NCI-H510A treated with DMSO at 0.1 percent for 48 hours (cell line): ENCODE measurements around the gene C2CD5.
"Not testable (repeated sequence)": the region's sequence is repeated elsewhere in the genome, so short reads cannot be mapped to it uniquely, and the experiment has no call there.

ENCODE experiments used
- DNase-seq: peaks from one replicate; lab custom pipeline; 2025; lab: John Stamatoyannopoulos, UW

C2CD5 gene

GRCh38 chr12:22477894-22478287 is 66.5 kb downstream of the C2CD5 start:
- no peak for DNase-seq

DNA sequence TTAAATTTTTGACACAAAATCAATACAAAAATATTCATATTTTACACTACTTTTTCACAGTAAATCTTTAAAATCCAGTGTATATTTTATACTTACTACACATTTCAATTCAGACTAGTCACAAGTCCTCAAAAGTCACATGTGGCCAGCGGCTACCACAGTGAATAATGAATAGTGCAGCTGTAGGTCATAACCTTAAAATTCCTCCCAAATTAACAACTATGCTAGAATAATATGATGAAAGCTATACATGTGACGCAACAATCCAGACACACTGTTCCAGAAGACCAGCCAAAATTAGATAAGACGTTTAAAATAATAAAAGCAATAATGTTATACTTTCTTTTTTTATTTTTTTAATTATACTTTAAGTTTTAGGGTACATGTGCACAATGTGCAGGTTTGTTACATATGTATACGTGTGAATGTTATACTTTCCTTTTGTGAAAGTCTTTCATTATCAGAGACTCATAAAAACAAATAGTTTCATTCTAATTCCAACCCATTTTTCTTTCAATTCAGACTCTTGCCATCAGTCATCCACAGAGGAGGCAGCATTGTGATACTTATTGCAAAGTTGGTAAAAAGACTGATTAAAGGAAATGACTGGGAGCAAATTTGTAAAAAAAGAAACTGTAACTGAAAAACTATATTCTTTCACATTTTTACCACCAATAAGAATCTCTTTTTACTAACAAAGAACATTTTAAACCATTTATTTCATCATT is 67.0 kb downstream of the C2CD5 start:
- no peak for DNase-seq

DNA sequence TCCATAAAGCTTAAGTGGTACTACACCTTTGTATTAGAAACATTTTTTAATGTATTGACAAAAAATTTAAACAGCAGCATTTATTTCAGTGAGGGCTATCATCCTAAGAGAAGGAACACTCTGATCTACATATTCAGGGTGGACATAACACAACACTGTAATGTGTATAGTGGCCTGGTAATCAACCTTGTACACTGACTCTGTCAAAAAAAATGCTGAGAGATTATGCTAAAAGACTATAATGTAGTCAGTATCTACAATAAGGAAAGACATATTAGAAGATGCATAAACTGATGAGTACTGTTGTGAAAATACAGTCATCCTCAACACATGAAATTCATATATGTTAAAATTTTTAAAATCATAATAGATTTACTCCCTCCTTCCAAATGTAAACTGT is 68.2 kb downstream of the C2CD5 start:
- DNase-seq, result no peak

DNA sequence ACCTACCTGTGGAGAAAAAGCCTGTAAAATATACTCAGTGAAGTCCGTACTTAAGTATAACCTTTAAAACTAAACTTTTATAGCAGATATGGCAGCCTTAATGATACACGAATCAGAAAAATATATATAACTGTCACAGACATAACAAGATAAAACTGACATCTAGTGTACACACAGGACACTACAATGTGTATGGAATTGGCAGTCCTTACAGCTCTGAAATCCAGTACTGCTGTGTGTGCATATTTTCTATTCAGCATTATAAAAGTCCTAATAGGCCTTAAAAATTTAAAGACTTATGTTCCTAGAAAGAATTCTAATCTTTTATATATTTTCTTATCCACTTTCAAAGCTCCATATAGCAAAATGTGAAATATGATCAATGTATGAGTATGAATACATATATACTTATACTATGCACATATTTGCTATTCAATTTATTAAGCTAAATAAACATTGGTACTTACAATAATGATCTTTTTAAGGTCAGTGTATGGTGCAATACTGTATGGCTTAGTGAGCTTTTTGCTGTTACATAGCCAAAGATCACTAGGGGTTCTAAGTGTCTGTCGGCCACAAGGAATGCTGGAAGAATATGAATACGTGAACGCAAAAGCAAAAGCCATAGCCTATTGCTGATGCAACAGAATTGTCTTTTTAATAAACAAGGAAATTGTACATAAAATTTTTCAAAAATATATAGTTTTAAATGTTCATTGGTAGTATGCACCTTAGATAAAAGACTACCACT is 69.2 kb downstream of the C2CD5 start:
- DNase-seq, result no peak

- DNase-seq, result no peak
These were observed 71.1 kb downstream of the C2CD5 start for GRCh38 chr12:22473212-22473611.

- DNase-seq, result no peak
These were observed 77.2 kb downstream of the C2CD5 start for GRCh38 chr12:22467190-22467589.

GRCh38 chr12:22463306-22463705 is 81.0 kb downstream of the C2CD5 start:
- no peak for DNase-seq

DNA sequence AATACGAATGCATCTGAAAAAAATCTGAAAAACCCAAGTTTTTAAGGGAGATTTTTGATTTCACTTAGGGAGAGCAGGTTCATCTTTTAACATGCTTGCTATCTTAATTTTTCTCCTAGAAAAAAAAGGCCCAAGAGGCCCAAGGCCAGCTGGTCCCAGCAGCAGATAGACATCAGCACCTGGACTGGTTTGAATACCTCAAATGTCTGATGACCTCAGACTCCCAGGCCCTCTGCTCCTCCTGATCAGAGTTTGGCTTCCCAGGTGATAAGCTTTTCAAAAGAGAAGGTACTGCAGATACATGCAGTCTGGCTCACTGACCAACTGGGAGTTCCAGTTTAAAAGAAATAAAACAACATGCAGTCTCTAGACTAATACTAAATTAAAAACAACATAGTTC is 82.6 kb downstream of the C2CD5 start:
- DNase-seq, result no peak

DNA sequence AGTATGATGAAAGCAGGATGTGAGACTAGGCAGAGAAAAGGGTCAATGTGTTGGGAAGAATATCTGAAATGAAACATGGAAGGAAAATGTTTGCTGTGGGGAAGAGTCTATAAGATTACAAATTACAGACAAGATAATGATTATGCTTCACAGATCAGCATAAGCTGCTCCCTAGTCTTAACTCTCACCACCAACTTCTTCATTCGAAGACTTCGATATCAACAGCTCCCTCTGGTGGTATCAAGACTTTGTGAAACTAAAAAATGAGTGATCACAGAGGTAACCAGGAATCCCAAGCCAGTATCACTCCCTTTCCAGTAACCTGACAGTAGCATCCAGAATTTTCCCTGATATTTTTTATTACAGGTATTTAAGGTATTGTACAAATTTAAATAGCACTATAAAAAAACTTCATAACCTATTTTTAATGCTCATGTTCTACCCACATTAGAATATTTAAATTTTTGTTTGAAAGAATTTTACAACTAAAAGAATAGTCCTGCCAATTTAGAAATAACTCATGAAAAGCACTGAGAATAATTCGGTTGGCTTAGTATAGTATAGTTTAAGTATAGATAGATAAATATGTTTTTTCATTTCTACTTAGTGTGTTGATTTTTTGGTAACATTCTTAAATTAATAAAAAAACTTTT is 84.4 kb downstream of the C2CD5 start:
- peak; percentile 49 for DNase-seq

GRCh38 chr12:22458298-22458937 is 85.9 kb downstream of the C2CD5 start:
- no peak for DNase-seq

DNA sequence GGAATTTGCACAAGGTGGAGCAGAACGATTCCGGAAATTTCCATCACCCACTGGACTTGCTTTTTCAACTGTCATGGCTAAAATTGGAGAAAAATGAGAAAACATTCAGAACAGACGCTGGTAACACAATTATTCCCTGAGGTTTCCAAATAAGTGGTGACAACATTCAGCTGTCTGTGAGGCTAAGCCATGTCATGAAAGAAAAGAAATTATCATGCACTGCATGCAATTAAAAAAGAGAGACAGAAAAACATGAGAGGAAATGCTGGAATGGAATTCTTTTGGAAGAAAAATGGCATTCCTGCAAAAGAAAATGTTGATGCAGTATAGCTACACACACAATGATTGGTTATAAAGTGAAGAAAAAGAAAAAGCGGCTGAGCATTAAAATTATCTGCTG is 87.3 kb downstream of the C2CD5 start:
- no peak for DNase-seq

DNA sequence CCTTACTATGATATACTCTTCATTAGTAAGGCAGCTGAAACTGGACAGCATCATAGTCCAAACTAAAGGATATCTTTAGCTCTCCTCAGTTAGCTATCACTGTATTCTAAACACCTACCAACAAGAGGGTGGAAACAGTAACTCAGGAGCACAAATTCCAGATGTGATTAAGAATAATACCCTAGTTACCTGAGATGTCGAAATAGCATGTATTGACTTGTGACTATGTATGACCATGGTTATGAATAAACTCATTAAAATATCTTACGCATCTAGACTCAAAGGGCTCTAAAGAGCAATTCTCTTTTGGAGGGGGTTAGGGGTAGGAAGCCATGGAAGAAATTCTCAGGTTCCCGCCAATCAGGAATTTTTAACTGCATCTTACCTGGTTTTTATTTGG is 90.8 kb downstream of the C2CD5 start:
- no peak for DNase-seq

- no peak for DNase-seq
These were observed 97.1 kb downstream of the C2CD5 start for GRCh38 chr12:22447223-22447622.

DNA sequence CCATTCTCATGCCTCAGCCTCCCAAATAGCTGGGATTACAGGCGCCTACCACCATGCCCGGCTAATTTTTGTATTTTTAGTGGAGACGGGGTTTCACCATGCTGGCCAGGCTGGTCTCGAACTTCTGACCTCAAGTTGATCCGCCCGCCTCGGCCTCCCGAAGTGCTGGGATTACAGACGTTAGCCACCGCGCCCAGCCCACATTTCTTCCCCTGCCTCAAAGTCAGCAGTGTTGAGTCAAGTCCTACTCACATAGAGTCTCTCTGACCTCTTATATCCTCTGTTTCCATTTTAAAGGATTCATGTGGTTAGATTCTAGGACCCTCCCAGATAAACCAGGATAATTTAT is 100.1 kb downstream of the C2CD5 start:
- not testable (repeated sequence) for DNase-seq

GRCh38 chr12:22443379-22444316 is 100.7 kb downstream of the C2CD5 start:
- DNase-seq, result peak; percentile 71

DNA sequence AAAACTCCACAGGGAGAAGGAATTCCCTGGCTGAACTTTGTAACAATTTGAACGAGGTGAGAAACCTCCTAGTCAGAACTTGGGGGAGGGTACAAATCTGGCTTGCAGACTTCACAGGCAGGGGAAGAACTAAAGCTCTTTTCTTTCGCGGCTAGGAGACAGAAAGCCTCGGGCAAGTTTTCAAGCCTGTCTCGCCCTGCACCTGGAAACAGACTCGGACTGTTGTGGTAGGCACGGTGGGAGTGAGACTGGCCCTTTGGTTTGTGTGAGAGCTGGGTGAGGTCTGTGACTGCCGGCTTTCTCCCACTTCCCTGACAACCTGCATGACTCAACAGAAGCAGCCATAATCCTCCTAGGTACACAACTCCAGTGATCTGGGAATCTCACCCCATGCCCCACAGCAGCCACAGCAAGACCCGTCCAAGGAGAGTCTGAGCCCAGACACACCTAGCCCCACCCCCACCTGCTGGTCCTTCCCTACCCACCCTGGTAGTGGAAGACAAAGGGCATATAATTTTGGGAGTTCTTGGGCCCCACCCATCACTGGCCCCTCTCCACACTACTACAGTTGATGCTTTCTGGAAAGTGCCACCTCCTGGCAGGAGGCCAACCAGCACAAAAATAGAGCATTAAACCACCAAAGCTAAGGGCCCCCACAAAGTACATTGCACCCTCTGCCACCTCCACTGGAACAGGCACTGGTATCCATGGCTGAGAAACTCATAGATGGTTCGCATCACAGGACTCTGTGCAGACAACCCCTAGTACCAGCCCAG is 107.1 kb downstream of the C2CD5 start:
- DNase-seq, result no peak

- no peak for DNase-seq
These were observed 108.8 kb downstream of the C2CD5 start for GRCh38 chr12:22435583-22435982.

DNA sequence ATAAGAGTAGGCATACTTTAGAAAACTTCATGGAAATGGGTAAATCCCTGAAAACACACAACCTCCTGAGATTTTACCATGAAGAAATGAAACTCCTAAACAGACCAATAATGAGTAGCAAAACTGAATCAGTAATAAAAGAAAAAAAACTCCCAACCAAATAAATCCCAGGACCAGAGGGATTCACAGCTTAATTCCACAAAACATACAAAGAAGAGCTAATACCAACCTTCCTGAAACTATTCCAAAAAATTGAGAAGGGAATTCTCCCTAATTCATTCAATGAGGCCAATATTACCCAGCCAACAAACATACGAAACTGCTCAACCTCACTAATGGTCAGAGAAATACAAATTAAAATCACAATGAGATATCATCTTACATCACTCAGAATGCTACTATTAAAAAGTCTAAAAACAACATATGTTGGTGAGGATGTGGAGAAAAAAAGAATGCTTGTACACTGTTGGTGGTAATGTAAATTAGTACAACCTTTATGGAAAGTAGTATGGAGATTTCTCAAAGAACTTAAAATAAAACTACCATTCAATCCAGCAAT is 112.6 kb downstream of the C2CD5 start:
- no peak for DNase-seq

- no peak for DNase-seq
These were observed 127.5 kb downstream of the C2CD5 start for GRCh38 chr12:22416801-22417200.
